DMS114 treated with DMSO at 0.1 percent for 48 hours (cell line): ENCODE results near the gene TSHZ3.

Source experiments
- DNase-seq: peaks from one replicate; lab custom pipeline; 2025; ENCODE audit not compliant: unreplicated experiment; lab: John Stamatoyannopoulos, UW

The TSHZ3 gene

GRCh38 chr19:31314849-31315629 lies 34.2 kb downstream of the TSHZ3 start:
- no peak for DNase-seq

GRCh38 chr19:31314156-31314555 lies 35.1 kb downstream of the TSHZ3 start:
- DNase-seq = no peak

GRCh38 chr19:31313291-31314030 lies 35.8 kb downstream of the TSHZ3 start:
- DNase-seq = no peak

- DNase-seq = no peak
Observed at GRCh38 chr19:31312677-31313244, 36.5 kb downstream of the TSHZ3 start.

GRCh38 chr19:31312009-31312676 lies 37.1 kb downstream of the TSHZ3 start:
- no peak for DNase-seq

GRCh38 chr19:31310432-31311133 lies 38.7 kb downstream of the TSHZ3 start:
- DNase-seq = no peak

- DNase-seq = no peak
Observed at GRCh38 chr19:31308781-31309180, 40.5 kb downstream of the TSHZ3 start.

- DNase-seq = no peak
Observed at GRCh38 chr19:31307071-31307669, 42.1 kb downstream of the TSHZ3 start.

- DNase-seq = no peak
Observed at GRCh38 chr19:31306006-31306753, 43.1 kb downstream of the TSHZ3 start.

GRCh38 chr19:31304831-31305312 lies 44.4 kb downstream of the TSHZ3 start:
- no peak for DNase-seq

- DNase-seq = no peak
Observed at GRCh38 chr19:31303262-31303815, 45.9 kb downstream of the TSHZ3 start.

GRCh38 chr19:31301306-31301980 lies 47.8 kb downstream of the TSHZ3 start:
- no peak for DNase-seq

GRCh38 chr19:31300422-31300821 lies 48.8 kb downstream of the TSHZ3 start:
- DNase-seq = no peak

- no peak for DNase-seq
Observed at GRCh38 chr19:31299665-31300064, 49.6 kb downstream of the TSHZ3 start.

GRCh38 chr19:31297991-31298390 lies 51.2 kb downstream of the TSHZ3 start:
- DNase-seq = no peak

- no peak for DNase-seq
Observed at GRCh38 chr19:31296741-31297390, 52.4 kb downstream of the TSHZ3 start.

- DNase-seq = no peak
Observed at GRCh38 chr19:31294189-31294588, 55.0 kb downstream of the TSHZ3 start.

GRCh38 chr19:31292639-31293185 lies 56.5 kb downstream of the TSHZ3 start:
- no peak for DNase-seq
